Spleen (tissue), 11 donors: Measurements from ENCODE around the gene CA10. TPM values are rescaled to one million over a fixed set of nuclear protein-coding genes. Genes with fewer than 3 reads are reported as not detected.

Source experiments
- DNase-seq: peaks from one replicate; pipeline ENCODE4 v3.0.0-alpha.2; 2020
- H3K27ac ChIP-seq, 8 donors: fragments of 200-600 bp; sonication (generic) in 7 of 8; 1 replicate in 4 of 8; 2 replicates in 4 of 8; pipeline versions ENCODE4 v1.5.0 to v1.8.0; 2016 to 2021; ENCODE audit warnings: inconsistent platforms in 4 of 8, mild to moderate bottlenecking in 4 of 8, moderate library complexity in 1 of 8
- H3K27me3 ChIP-seq, 7 donors: fragments of 200-600 bp; sonication (generic) in 6 of 7; replicated peaks in 1 of 7; 1 replicate in 4 of 7; 2 replicates in 3 of 7; pipeline versions ENCODE4 v1.5.0 to v1.8.0; 2016 to 2021; ENCODE audit warnings: inconsistent platforms in 3 of 7, mild to moderate bottlenecking in 1 of 7
- H3K36me3 ChIP-seq, 6 donors: fragments of 200-600 bp; sonication (generic) in 5 of 6; 1 replicate in 4 of 6; 2 replicates in 2 of 6; pipeline versions ENCODE4 v1.5.0 to v1.8.0; 2016 to 2021; ENCODE audit warnings: inconsistent platforms in 2 of 6
- H3K4me1 ChIP-seq, 6 donors: fragments of 200-600 bp; sonication (generic) in 5 of 6; 1 replicate in 3 of 6; 2 replicates in 3 of 6; pipeline versions ENCODE4 v1.5.0 to v1.8.0; 2016 to 2021; ENCODE audit warnings: inconsistent platforms in 3 of 6
- H3K4me3 ChIP-seq, 8 donors: fragments of 200-600 bp; sonication (generic) in 7 of 8; 1 replicate in 4 of 8; 2 replicates in 4 of 8; pipeline versions ENCODE4 v1.5.0 to v1.8.0; 2016 to 2021; ENCODE audit warnings: inconsistent platforms in 4 of 8, mild to moderate bottlenecking in 4 of 8, moderate library complexity in 2 of 8
- H3K9me3 ChIP-seq, 8 donors: fragments of 200-600 bp; sonication (generic) in 7 of 8; 1 replicate in 4 of 8; 2 replicates in 4 of 8; pipeline versions ENCODE4 v1.5.0 to v1.8.0; 2016 to 2021; ENCODE audit warnings: inconsistent platforms in 4 of 8
- POLR2A ChIP-seq, 3 donors: fragments of 450-650 bp; IDR thresholded peaks; one replicate each; pipeline ENCODE4 v1.5.1; 2017; ENCODE audit warnings: antibody characterized with exemption in 3 of 3, mild to moderate bottlenecking in 1 of 3
- POLR2AphosphoS5 ChIP-seq, 3 donors: sonication (generic); formaldehyde crosslinking; IDR thresholded peaks; one replicate each; pipeline ENCODE4 v1.5.1; 2017; ENCODE audit warnings: antibody characterized with exemption in 3 of 3
- WGBS, 5 donors: extraction: QIAGEN DNeasy Blood & Tissue Kit in 3 of 5; methylation state at CpG; one replicate each; pipeline versions ENCODE4 v1.1.5 to v1.1.7; 2013 to 2018; 5-methylcytosine and 5-hydroxymethylcytosine counted together
- intact Hi-C: fragments of 100-400 bp; cut with DNase I; formaldehyde crosslinking; loops from one replicate; pipeline ENCODE4 v1.15.0; 2023; ENCODE audit warnings: low total_unique reads
- polyA plus RNA-seq, 3 donors: library from polyadenylated mRNA; stranded (reverse); fragments of 200-250 nt; gene quantifications; one replicate each; pipeline ENCODE4 v1.2.1, GENCODE V29; 2013
- total RNA-seq, 7 donors: library from RNA; depleted of rRNA in 3 of 7; stranded (reverse); fragments of >200 nt in 3 of 7; fragmentation: NEBNext Ultra II Directional in 4 of 7; extraction: Animal tissue kit (Norgen Biotek cat#: 25700) in 4 of 7; gene quantifications; one replicate each; pipeline versions ENCODE4 v1.1.0 to v1.2.1, GENCODE V29; 2016 to 2021
- TF ChIP-seq, protein P1 (sequence below), 11 experiments: fragments of 200-600 bp in 7 of 11; fragments of 450-650 bp in 4 of 11; sonication (generic) in 4 of 11; IDR thresholded peaks in 8 of 11; conservative IDR thresholded peaks in 3 of 11; 1 replicate in 7 of 11; 2 replicates in 4 of 11; pipeline versions ENCODE4 v1.4.0 to v1.8.0; 2016 to 2021; ENCODE audit warnings: antibody characterized with exemption in 11 of 11, inconsistent platforms in 4 of 11, mild to moderate bottlenecking in 1 of 11
- donor health status: healthy with polysubstance abuse.
- donor health status: DM: no; HTN: no; CAD: no; lungs with moderate emphysema.
- donor health status: DM: no; HTN: no; CAD: no.
- donor health status: Bipolar disorder and iron deficiency.
- donor health status: healthy.
- donor health status: DM: no; HTN: no; CAD: no.
- donor health status: DM: yes; HTN: yes; CAD: no.

CA10 gene
- total and polyA plus RNA-seq, 10 donors, result 0.19 to 0.22 TPM; not detected in 8

GRCh38 chr17:51992864-51993416 is 165.6 kb downstream of the CA10 start:
- Histone ChIP-seq H3K4me1 (no peaks in the 10 kb centered on the region), H3K4me3 (no peak overlapping the region), H3K36me3 (no peaks in the 10 kb centered on the region), H3K27me3 (no peaks in the 10 kb centered on the region), H3K9me3 (no peaks in the 10 kb centered on the region), H3K27ac (no peak overlapping the region)
- intact Hi-C loops, result no loop called here
- DNase-seq, result no peak
- 64 to 79% (median 73%) methylated on average over 8 of the region's 8 CpGs for WGBS, 5 donors
- TF ChIP-seq POLR2AphosphoS5 (IDR thresholded peaks at IDR 0.05) (no peak), POLR2A (IDR thresholded peaks at IDR 0.05) (no peak)
- TF ChIP-seq, protein P1, sequence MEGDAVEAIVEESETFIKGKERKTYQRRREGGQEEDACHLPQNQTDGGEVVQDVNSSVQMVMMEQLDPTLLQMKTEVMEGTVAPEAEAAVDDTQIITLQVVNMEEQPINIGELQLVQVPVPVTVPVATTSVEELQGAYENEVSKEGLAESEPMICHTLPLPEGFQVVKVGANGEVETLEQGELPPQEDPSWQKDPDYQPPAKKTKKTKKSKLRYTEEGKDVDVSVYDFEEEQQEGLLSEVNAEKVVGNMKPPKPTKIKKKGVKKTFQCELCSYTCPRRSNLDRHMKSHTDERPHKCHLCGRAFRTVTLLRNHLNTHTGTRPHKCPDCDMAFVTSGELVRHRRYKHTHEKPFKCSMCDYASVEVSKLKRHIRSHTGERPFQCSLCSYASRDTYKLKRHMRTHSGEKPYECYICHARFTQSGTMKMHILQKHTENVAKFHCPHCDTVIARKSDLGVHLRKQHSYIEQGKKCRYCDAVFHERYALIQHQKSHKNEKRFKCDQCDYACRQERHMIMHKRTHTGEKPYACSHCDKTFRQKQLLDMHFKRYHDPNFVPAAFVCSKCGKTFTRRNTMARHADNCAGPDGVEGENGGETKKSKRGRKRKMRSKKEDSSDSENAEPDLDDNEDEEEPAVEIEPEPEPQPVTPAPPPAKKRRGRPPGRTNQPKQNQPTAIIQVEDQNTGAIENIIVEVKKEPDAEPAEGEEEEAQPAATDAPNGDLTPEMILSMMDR (IDR thresholded peaks at IDR 0.05 in 8 of 11, conservative IDR thresholded peaks at IDR 0.05 in 3 of 11), result no peak

DNA sequence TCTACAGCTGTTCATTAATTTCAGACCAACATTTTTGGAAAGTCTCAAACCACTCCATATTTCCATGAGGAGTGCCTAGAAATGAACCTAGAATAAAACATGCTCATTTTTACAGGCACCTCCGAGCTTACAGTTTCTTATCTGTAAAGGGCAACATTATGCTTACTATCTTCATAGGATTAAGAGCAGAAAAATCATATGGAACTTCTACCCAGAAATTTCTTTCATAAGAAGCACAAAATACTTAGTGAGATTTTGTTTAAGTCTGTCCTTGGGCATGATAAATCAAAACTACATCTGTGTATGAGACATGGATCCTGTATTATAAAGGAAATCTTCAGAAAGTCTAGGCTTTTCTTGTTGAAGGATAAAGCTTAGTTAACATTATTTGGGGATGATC is 187.4 kb downstream of the CA10 start:
- H3K4me1 ChIP-seq, result no peaks in the 10 kb centered on the region
- H3K27me3 ChIP-seq, result no peaks in the 10 kb centered on the region
- no peak overlapping the region for H3K27ac ChIP-seq
- H3K9me3 ChIP-seq, result peaks cover 0 to 14% (median 5%) of the 10 kb centered on the region in 8 donors
- no peak overlapping the region for H3K4me3 ChIP-seq
- intact Hi-C loops, result loop anchor here (10.0 kb wide), 1 partner anchor 56 kb away; no protein-coding TSS in a partner anchor
- DNase-seq, result no peak
- WGBS, 5 donors, result 68 to 84% (median 76%) methylated on average over 1 of the region's 1 CpG
- H3K36me3 ChIP-seq, result no peaks in the 10 kb centered on the region
- TF ChIP-seq POLR2A (IDR thresholded peaks at IDR 0.05) (no peak), POLR2AphosphoS5 (IDR thresholded peaks at IDR 0.05) (no peak)
- TF ChIP-seq, protein P1 (IDR thresholded peaks at IDR 0.05 in 8 of 11, conservative IDR thresholded peaks at IDR 0.05 in 3 of 11), result no peak

- intact Hi-C loops, result no loop called here
- peaks cover 0 to 54% (median 31%) of the 10 kb centered on the region in 8 donors for H3K9me3 ChIP-seq
- H3K4me3 ChIP-seq, result no peak overlapping the region
- H3K36me3 ChIP-seq, result no peaks in the 10 kb centered on the region
- no peak overlapping the region for H3K27ac ChIP-seq
- no peak for DNase-seq
- TF ChIP-seq POLR2AphosphoS5 (IDR thresholded peaks at IDR 0.05), result no peak
- TF ChIP-seq, protein P1 (IDR thresholded peaks at IDR 0.05 in 8 of 11, conservative IDR thresholded peaks at IDR 0.05 in 3 of 11), result no peak
- no peak for TF ChIP-seq POLR2A (IDR thresholded peaks at IDR 0.05)
- H3K27me3 ChIP-seq, result no peaks in the 10 kb centered on the region
- 89 to 91% (median 90%) methylated on average over 6 to 7 of the region's 7 CpGs for WGBS, 5 donors
- H3K4me1 ChIP-seq, result no peaks in the 10 kb centered on the region
Measured at GRCh38 chr17:51961689-51962088, 196.8 kb downstream of the CA10 start.

DNA sequence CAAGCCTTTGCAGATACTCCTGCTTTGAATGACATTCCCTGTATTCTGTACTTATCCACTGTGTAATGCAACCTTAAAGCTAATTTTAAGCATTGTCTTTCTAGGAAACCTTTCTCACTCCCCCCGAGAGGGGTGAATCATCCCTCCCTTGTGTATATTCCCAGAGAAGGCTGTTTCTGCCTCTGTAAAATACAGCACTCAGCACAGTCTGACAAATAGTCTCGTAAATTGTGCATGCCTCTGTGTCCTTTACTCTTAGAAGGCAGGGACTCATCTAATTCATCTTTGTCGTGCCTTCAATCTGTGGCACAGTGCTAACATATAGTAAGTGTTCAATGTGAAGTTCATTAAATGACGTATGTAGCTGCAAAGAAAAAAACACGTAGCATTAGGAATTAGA is 200.7 kb downstream of the CA10 start:
- Histone ChIP-seq H3K36me3 (no peaks in the 10 kb centered on the region), H3K27ac (no peak overlapping the region), H3K4me3 (no peak overlapping the region), H3K4me1 (no peaks in the 10 kb centered on the region), H3K27me3 (no peaks in the 10 kb centered on the region), H3K9me3 (peaks cover 0 to 23% (median 15%) of the 10 kb centered on the region in 8 donors)
- no peak for DNase-seq
- no peak for TF ChIP-seq POLR2A (IDR thresholded peaks at IDR 0.05)
- TF ChIP-seq, protein P1 (IDR thresholded peaks at IDR 0.05 in 8 of 11, conservative IDR thresholded peaks at IDR 0.05 in 3 of 11), result no peak
- no peak for TF ChIP-seq POLR2AphosphoS5 (IDR thresholded peaks at IDR 0.05)
- intact Hi-C loops, result loop anchor here (2.0 kb wide), 1 partner anchor 21 kb away; no protein-coding TSS in a partner anchor
- WGBS, 5 donors, result 69 to 81% (median 77%) methylated on average over 5 of the region's 5 CpGs
